Erythroblast (primary cell): Measurements from ENCODE around the gene EEA1.

Experiments
- GATA1 ChIP-seq: IDR thresholded peaks from 2 replicates; pipeline ENCODE4 v1.6.1; 2011; ENCODE audit warnings: low read depth, mild to moderate bottlenecking, control low read depth, low read length, moderate library complexity
- POLR2A ChIP-seq: IDR thresholded peaks from 2 replicates; pipeline ENCODE4 v1.6.1; 2011; ENCODE audit warnings: mild to moderate bottlenecking, low read length

GRCh38 chr12:92861381-92861780 lies 67.7 kb downstream of the EEA1 start:
- TF ChIP-seq POLR2A (no peak), GATA1 (no peak)
